GM12878 (cell line): ENCODE results near the gene SH3BP5. TPM values are rescaled to one million over a fixed set of nuclear protein-coding genes. Genes with fewer than 3 reads are reported as not detected.

Experiments
- ATAC-seq: fragments of 200-7000 bp; cut with Tn5 transposase; 3 replicates; pipeline ENCODE4 v1.9.1; 2020; ENCODE audit warnings: mild to moderate bottlenecking, moderate library complexity
- BruUV-seq: library from RNA; stranded (reverse); fragments of 400-500 nt; replicated peaks from 2 replicates; lab custom pipeline; 2021; lab: Mats Ljungman, UMichigan
- CTCF ChIA-PET: fragments of 300-600 bp; sonication (Branson Sonifier 250); formaldehyde crosslinking; extraction: SDS; loops from one replicate; lab custom pipeline; 2021; ENCODE audit warnings: inconsistent platforms; lab: Yijun Ruan, JAX
- POLR2A ChIA-PET: fragments of 350-600 bp; formaldehyde crosslinking; extraction: SDS; loops from one replicate; lab custom pipeline; 2021; ENCODE audit warnings: inconsistent platforms; lab: Charles Lee
- RAD21 ChIA-PET: fragments of 300-600 bp; sonication (Branson Sonifier 250); formaldehyde crosslinking; loops from one replicate; lab custom pipeline; 2023; ENCODE audit warnings: antibody characterized with exemption; ENCODE audit not compliant: unreplicated experiment; lab: Charles Lee
- SMC1A ChIA-PET: fragments of 300-600 bp; sonication (Branson Sonifier 250); formaldehyde crosslinking; loops from one replicate; lab custom pipeline; 2023; ENCODE audit not compliant: unreplicated experiment, uncharacterized antibody; lab: Charles Lee
- DNase-seq: peaks from one replicate; pipeline ENCODE4 v3.0.0-alpha.2; 2011; ENCODE audit warnings: low read depth, low spot score
- FAIRE-seq: peaks from 3 replicates; lab custom pipeline; 2011; peaks lifted over from hg19 to GRCh38; lab: Jason Lieb, UNC
- H2AFZ ChIP-seq: 2 replicates; pipeline ENCODE4 v1.6.0; 2011; ENCODE audit warnings: low read depth, low read length, control low read depth; ENCODE audit not compliant: control insufficient read depth
- H3K27ac ChIP-seq: 2 replicates; pipeline ENCODE4 v1.5.1; 2011; ENCODE audit warnings: control low read depth; ENCODE audit not compliant: control insufficient read depth, insufficient read depth
- H3K27me3 ChIP-seq, 2 experiments: replicated peaks in 1 of 2; 2 replicates each; pipeline versions ENCODE4 v1.6.0 to v1.6.1; 2011; ENCODE audit warnings: low read length in 1 of 2; ENCODE audit not compliant: control insufficient read depth in 2 of 2, insufficient read depth in 2 of 2
- H3K36me3 ChIP-seq, 2 experiments: 2 replicates each; pipeline ENCODE4 v1.5.1; 2011; ENCODE audit warnings: low read length in 1 of 2; ENCODE audit not compliant: control insufficient read depth in 2 of 2, insufficient read depth in 2 of 2
- H3K4me1 ChIP-seq: 2 replicates; pipeline ENCODE4 v1.6.1; 2011; ENCODE audit warnings: mild to moderate bottlenecking, low read length, moderate library complexity, mixed read lengths; ENCODE audit not compliant: control insufficient read depth, insufficient read depth
- H3K4me2 ChIP-seq: 2 replicates; pipeline ENCODE4 v1.6.0; 2011; ENCODE audit warnings: control low read depth; ENCODE audit not compliant: control insufficient read depth, insufficient read depth
- H3K4me3 ChIP-seq: fragments of 200-600 bp; sonication (generic); 2 replicates; pipeline ENCODE4 v1.5.1; 2016
- H3K79me2 ChIP-seq: 2 replicates; pipeline ENCODE4 v1.6.0; 2011; ENCODE audit warnings: low read length; ENCODE audit not compliant: control insufficient read depth, insufficient read depth
- H3K9ac ChIP-seq: 2 replicates; pipeline ENCODE4 v1.8.0; 2011; ENCODE audit warnings: low read length, control low read depth, mixed read lengths; ENCODE audit not compliant: control insufficient read depth, insufficient read depth
- H3K9me3 ChIP-seq: replicated peaks from 3 replicates; pipeline ENCODE4 v1.5.1; 2011; ENCODE audit warnings: mild to moderate bottlenecking, low read length; ENCODE audit not compliant: control insufficient read depth, insufficient read depth
- H4K20me1 ChIP-seq: 2 replicates; pipeline ENCODE4 v1.6.0; 2011; ENCODE audit not compliant: control insufficient read depth, insufficient read depth
- BCL3 ChIP-seq: IDR thresholded peaks from 2 replicates; pipeline ENCODE4 v1.6.1; 2011; ENCODE audit warnings: borderline replicate concordance, low read depth, mild to moderate bottlenecking, moderate library complexity, low read length; ENCODE audit not compliant: insufficient read depth, poor library complexity, severe bottlenecking
- BCLAF1 ChIP-seq: fragments of 450-650 bp; IDR thresholded peaks from 2 replicates; pipeline ENCODE4 v1.6.1; 2017; ENCODE audit warnings: antibody characterized with exemption, mild to moderate bottlenecking, moderate library complexity
- CBX5 ChIP-seq: sonication (generic); IDR thresholded peaks from 2 replicates; pipeline ENCODE4 v1.6.1; 2016; ENCODE audit warnings: low read depth, moderate library complexity, mild to moderate bottlenecking, inconsistent platforms
- CTCF ChIP-seq, 3 experiments: IDR thresholded peaks in 2 of 3; conservative IDR thresholded peaks in 1 of 3; 2 replicates each; pipeline ENCODE4 v1.5.1; 2011; ENCODE audit warnings: low read depth in 3 of 3, low read length in 3 of 3, mild to moderate bottlenecking in 3 of 3, control low read depth in 2 of 3, moderate library complexity in 2 of 3, inconsistent platforms in 1 of 3, mixed read lengths in 1 of 3; ENCODE audit not compliant: control insufficient read depth in 2 of 3, insufficient read depth in 1 of 3; ENCODE audit errors: extremely low read depth in 1 of 3
- EP300 ChIP-seq, 2 experiments: fragments of 150-350 bp in 1 of 2; IDR thresholded peaks; 2 replicates each; pipeline ENCODE4 v1.6.1; 2011 to 2012; ENCODE audit warnings: low read depth in 2 of 2, low read length in 2 of 2, borderline replicate concordance in 1 of 2, improper control_type of control experiment in 1 of 2, inconsistent platforms in 1 of 2; ENCODE audit not compliant: control insufficient read depth in 1 of 2
- EZH2 ChIP-seq: IDR thresholded peaks from 2 replicates; pipeline ENCODE4 v1.6.1; 2012; ENCODE audit warnings: low read depth, mild to moderate bottlenecking, control low read depth, inconsistent platforms, low read length, borderline replicate concordance; ENCODE audit not compliant: control insufficient read depth
- IRF3 ChIP-seq: fragments of 450-650 bp; IDR thresholded peaks from 2 replicates; pipeline ENCODE4 v1.6.1; 2014; ENCODE audit warnings: mild to moderate bottlenecking
- MTA3 ChIP-seq: IDR thresholded peaks from 2 replicates; pipeline ENCODE4 v1.6.1; 2012; ENCODE audit warnings: low read length, inconsistent platforms, borderline replicate concordance
- MYB ChIP-seq: fragments of 150-350 bp; IDR thresholded peaks from 2 replicates; pipeline ENCODE4 v1.6.1; 2014; ENCODE audit warnings: mild to moderate bottlenecking, low read depth, low read length, borderline replicate concordance
- SREBF2 ChIP-seq: IDR thresholded peaks from 2 replicates; pipeline ENCODE4 v1.6.1; 2012; ENCODE audit warnings: mild to moderate bottlenecking, low read length
- USF1 ChIP-seq: IDR thresholded peaks from 2 replicates; pipeline ENCODE4 v1.6.1; 2011; ENCODE audit warnings: borderline replicate concordance, low read depth, mild to moderate bottlenecking, moderate library complexity, mixed read lengths, low read length; ENCODE audit not compliant: insufficient read depth; ENCODE audit errors: extremely low read length
- WRNIP1 ChIP-seq: IDR thresholded peaks from 2 replicates; pipeline ENCODE4 v1.6.1; 2011; ENCODE audit warnings: low read depth, low read length, improper control_type of control experiment, borderline replicate concordance
- ZNF622 ChIP-seq: fragments of 450-650 bp; IDR thresholded peaks from 2 replicates; pipeline ENCODE4 v1.6.1; 2017; ENCODE audit warnings: mild to moderate bottlenecking, inconsistent platforms
- WGBS: methylation state at CpG from one replicate; pipeline ENCODE4 v1.1.6; 2016; ENCODE audit warnings: low lambda C conversion rate; ENCODE audit not compliant: insufficient replicate concordance, insufficient coverage; ENCODE audit errors: missing lambda C conversion rate; 5-methylcytosine and 5-hydroxymethylcytosine counted together
- in situ Hi-C: fragments of 300-500 bp; cut with MboI; formaldehyde crosslinking; loops from 9 replicates; pipeline ENCODE4 v1.14.3; 2018; ENCODE audit warnings: mixed read lengths
- intact Hi-C: fragments of 100-400 bp; cut with micrococcal nuclease; formaldehyde crosslinking; loops from one replicate; pipeline ENCODE4 v1.14.2; 2022; ENCODE audit not compliant: unreplicated experiment
- polyA plus RNA-seq, 11 experiments: library from polyadenylated mRNA; depleted of rRNA in 4 of 11; unstranded in 6 of 11; stranded (reverse) in 5 of 11; fragments of >200 nt; fragmentation: Nextera tagmentation in 4 of 11; fragmentation: Illumina TruSeq in 1 of 11; extraction: Ambion mirVana in 4 of 11; extraction: Trizol in 1 of 11; gene quantifications; 1 replicate in 1 of 11; 2 replicates in 10 of 11; pipeline versions ENCODE4 v1.2.1 to v1.2.3, GENCODE V29; 2011 to 2016; ENCODE audit warnings: inconsistent platforms in 2 of 11, missing spikeins in 2 of 11, low read depth in 1 of 11
- total RNA-seq, 4 experiments: library from RNA; depleted of rRNA in 3 of 4; stranded (reverse); fragments of >200 nt in 3 of 4; fragmentation: Illumina TruSeq in 1 of 4; extraction: Trizol in 1 of 4; gene quantifications; 2 replicates each; pipeline versions ENCODE4 v1.2.1 to v1.2.3, GENCODE V29; 2013 to 2021

SH3BP5 gene
- total and polyA plus RNA-seq, 10 of the 15 experiments (the other 5 are each of a cell fraction or from before 2014, with no cell fraction given): 14.9 to 87.5 (median 43.7) TPM

- FAIRE-seq (no peak), DNase-seq (no peak), ATAC-seq (no peak)
- Histone ChIP-seq H3K36me3 (peaks cover 8 to 35% of the 10 kb centered on the region in 2 experiments), H4K20me1 (no peaks in the 10 kb centered on the region; the same call in 1 of the 2 replicates), H3K79me2 (no peaks in the 10 kb centered on the region), H2AFZ (no peak overlapping the region), H3K9me3 (no peaks in the 10 kb centered on the region), H3K9ac (no peak overlapping the region), H3K27ac (no peak overlapping the region), H3K27me3 (no peaks in the 10 kb centered on the region), H3K4me3 (no peak overlapping the region), H3K4me1 (no peaks in the 10 kb centered on the region), H3K4me2 (no peak overlapping the region)
- intact Hi-C loops (no loop called here), in situ Hi-C loops (no loop called here)
- POLR2A ChIA-PET: interaction anchor here (0.6 to 0.7 kb wide), 5 partner anchors 18 to 1928 kb away, joined by 3 to 8 read pairs (median 5); no protein-coding TSS in a partner anchor
- RAD21 ChIA-PET: interaction anchor here (0.5 kb wide), 1 partner anchor 25 kb away, joined by 3 read pairs; no protein-coding TSS in a partner anchor
- SMC1A ChIA-PET: interaction anchor here (0.7 to 1.5 kb wide), 5 partner anchors 11 to 30 kb away, joined by 3 to 6 read pairs (median 4); no protein-coding TSS in a partner anchor
- no TSS peak for BruUV-seq
- 42% methylated on average over 3 of the region's 3 CpGs for WGBS
- CTCF ChIA-PET: interaction anchor here (0.7 to 2.1 kb wide), 4 partner anchors 9 to 59 kb away, joined by 3 to 6 read pairs (median 4); no protein-coding TSS in a partner anchor
- TF ChIP-seq EZH2 (no peak), BCLAF1 (no peak), EP300 (IDR thresholded peaks at IDR 0.05; ENCODE audit: borderline replicate concordance in 1 of 2, control insufficient read depth in 1 of 2, low read depth in 2 of 2, low read length in 2 of 2) (no peak), IRF3 (no peak), MYB (no peak), CBX5 (no peak), MTA3 (no peak), WRNIP1 (no peak), SREBF2 (no peak), USF1 (no peak), ZNF622 (no peak), CTCF (IDR thresholded peaks at IDR 0.05 in 2 of 3, conservative IDR thresholded peaks at IDR 0.05 in 1 of 3; ENCODE audit: control insufficient read depth in 2 of 3, extremely low read depth in 1 of 3, insufficient read depth in 1 of 3, low read depth in 3 of 3, low read length in 3 of 3) (no peak), BCL3 (no peak)
Observed at GRCh38 chr3:15299036-15299435, 33.4 kb downstream of the SH3BP5 start.
